AG04449 (cell line): ENCODE measurements around the gene PAX8.

ENCODE experiments used
- CTCF ChIA-PET: fragments of 350-600 bp; formaldehyde crosslinking; extraction: SDS; loops from one replicate; lab custom pipeline; 2021; ENCODE audit warnings: antibody characterized with exemption; lab: Yijun Ruan, JAX
- POLR2A ChIA-PET: fragments of 400-600, 350-600 bp; formaldehyde crosslinking; extraction: SDS; loops from one replicate; lab custom pipeline; 2020; ENCODE audit warnings: antibody characterized with exemption, inconsistent platforms; lab: Yijun Ruan, JAX
- DNase-seq: peaks from one replicate; pipeline ENCODE4 v3.0.0-alpha.2; 2010; ENCODE audit warnings: low read depth, low spot score
- H3K4me3 ChIP-seq: 2 replicates; pipeline ENCODE4 v1.5.1; 2011; ENCODE audit warnings: low read depth, mild to moderate bottlenecking, control low read depth, low read length
- TF ChIP-seq, protein P1 (sequence below): IDR thresholded peaks from one replicate; pipeline ENCODE4 v1.5.1; 2011; ENCODE audit warnings: mild to moderate bottlenecking, moderate library complexity, low read length, control low read depth, inconsistent platforms; ENCODE audit not compliant: insufficient read depth; ENCODE audit errors: missing control alignments

Gene PAX8

DNA sequence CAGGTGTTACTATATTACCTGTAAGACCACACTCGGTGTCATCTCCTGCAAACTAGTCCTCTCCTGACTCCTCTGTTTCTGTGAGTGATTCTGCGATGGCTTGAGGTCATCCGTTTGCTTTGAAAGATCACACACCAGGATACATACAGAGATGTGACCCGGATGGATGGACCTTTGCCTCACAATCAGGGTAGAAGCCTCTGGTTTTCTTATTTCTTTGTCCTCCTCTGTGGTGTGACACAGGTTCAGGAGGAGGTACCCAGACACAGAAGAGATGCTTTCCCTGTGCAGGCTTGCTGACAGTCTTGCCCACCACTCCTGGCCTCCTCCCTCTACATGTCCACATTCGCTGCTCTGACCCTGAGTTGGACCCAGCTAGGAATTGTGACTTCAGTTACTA lies 70.3 kb downstream of the PAX8 start:
- no peak overlapping the region for H3K4me3 ChIP-seq
- TF ChIP-seq, protein P1, sequence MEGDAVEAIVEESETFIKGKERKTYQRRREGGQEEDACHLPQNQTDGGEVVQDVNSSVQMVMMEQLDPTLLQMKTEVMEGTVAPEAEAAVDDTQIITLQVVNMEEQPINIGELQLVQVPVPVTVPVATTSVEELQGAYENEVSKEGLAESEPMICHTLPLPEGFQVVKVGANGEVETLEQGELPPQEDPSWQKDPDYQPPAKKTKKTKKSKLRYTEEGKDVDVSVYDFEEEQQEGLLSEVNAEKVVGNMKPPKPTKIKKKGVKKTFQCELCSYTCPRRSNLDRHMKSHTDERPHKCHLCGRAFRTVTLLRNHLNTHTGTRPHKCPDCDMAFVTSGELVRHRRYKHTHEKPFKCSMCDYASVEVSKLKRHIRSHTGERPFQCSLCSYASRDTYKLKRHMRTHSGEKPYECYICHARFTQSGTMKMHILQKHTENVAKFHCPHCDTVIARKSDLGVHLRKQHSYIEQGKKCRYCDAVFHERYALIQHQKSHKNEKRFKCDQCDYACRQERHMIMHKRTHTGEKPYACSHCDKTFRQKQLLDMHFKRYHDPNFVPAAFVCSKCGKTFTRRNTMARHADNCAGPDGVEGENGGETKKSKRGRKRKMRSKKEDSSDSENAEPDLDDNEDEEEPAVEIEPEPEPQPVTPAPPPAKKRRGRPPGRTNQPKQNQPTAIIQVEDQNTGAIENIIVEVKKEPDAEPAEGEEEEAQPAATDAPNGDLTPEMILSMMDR: no peak
- no peak for DNase-seq
- ChIA-PET CTCF (interaction anchor here (1.3 to 12.2 kb wide), 3 partner anchors 7 to 162 kb away, joined by 3 to 180 read pairs (median 6); no protein-coding TSS in a partner anchor), POLR2A (no interaction called here)

DNA sequence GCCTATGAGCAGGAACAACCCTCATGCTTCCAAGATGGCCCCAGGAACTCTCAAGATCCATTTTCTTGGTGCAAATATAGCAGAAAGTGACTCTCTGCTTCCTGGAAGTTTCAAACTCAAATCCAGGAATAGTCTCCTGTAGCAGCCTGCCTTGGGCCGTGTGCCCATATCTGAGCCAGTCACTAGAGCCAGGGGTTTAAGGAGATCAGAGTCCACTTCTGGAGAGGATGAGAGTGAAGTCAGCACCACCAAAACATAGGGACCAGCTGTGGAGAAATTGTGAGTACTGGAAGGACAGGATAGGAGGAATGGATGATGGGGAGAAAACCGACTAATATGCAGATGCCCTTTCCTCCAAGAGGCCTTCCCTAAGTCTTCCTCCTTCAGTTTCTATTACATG lies 71.7 kb downstream of the PAX8 start:
- CTCF ChIA-PET: interaction anchor here (0.7 to 12.2 kb wide), 9 partner anchors 5 to 183 kb away, joined by 3 to 240 read pairs (median 112); no protein-coding TSS in a partner anchor
- no peak for DNase-seq
- TF ChIP-seq, protein P1: no peak

DNA sequence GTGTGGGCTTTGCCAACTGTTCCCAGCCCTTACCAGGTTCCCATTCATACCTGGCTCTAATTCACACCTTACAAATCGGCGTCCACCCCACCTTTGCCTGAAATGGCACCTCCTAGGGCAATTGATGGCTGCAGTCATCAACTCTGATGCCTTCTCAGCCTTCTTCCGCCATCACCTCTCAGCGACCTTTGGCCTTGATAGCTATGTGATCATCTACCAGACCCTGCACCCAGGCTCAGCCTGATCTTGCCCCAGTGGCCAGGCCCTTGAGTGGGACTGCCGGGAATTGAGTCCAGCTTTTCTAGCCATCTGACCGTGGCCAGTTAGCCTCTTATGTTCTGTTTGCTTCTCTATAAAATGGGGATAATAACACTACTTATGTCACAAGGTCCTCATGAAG lies 72.5 kb downstream of the PAX8 start:
- no peak for DNase-seq
- TF ChIP-seq, protein P1: no peak
- ChIA-PET POLR2A (no interaction called here), CTCF (interaction anchor here (1.0 to 12.2 kb wide), 14 partner anchors 5 to 183 kb away, joined by 3 to 240 read pairs (median 5); no protein-coding TSS in a partner anchor)
- no peak overlapping the region for H3K4me3 ChIP-seq

More for the DNA sequence above, 71.7 kb downstream of the PAX8 start:
- POLR2A ChIA-PET: no interaction called here
- H3K4me3 ChIP-seq: no peak overlapping the region

DNA sequence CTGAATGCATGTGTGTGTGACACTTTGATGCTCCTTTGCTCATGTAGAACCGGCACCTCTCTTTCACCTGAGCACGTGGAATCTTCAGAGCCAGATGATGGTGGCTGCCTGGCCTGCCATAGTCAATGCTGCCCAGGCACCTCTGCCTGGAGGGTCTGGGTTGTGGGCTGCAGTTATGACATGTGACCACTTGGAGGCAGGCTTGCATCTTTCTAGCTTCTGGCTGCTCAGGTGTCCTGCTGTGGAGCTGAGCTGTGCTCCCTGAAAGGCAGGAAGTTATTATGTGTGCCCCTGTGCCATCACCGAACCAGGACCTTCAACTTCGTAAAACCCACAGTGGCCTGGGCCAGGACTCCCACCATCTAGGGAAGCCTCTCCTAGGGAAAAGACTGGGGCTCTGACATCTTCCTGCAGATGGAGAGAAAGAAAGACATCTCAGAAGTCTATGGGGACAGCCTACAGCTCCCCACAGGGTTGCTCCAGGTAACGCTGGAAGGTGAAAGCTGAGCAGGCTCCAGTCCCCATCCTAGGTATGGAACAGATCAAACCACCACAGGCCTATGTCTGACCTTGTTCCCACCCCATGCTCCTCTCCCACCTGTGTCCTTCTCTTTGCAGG lies 74.7 kb downstream of the PAX8 start:
- no peak for DNase-seq
- H3K4me3 ChIP-seq: no peak overlapping the region
- ChIA-PET CTCF (interaction anchor here (0.6 to 11.6 kb wide), 28 partner anchors 8 to 186 kb away, joined by 3 to 240 read pairs (median 6); no protein-coding TSS in a partner anchor), POLR2A (interaction anchor here (1.4 kb wide), 2 partner anchors 31 to 46 kb away, joined by 4 to 5 read pairs; no protein-coding TSS in a partner anchor)
- TF ChIP-seq, protein P1: peak; percentile 89

DNA sequence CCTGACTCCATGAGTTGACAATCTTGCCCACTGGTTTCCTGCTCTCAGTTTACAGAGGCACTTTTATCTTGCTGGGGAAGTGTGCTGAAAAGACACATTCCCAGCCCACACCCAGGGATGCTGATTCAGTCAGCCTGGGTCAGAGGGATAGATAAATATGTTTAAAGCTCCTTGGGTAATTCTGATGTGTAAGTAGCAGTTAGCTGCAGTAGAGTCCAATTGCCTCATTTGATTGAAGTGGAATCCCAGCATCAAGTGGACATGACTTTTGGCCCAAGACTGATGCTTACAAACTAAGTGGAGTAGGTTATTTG lies 75.5 kb downstream of the PAX8 start:
- TF ChIP-seq, protein P1: no peak
- no peak overlapping the region for H3K4me3 ChIP-seq
- POLR2A ChIA-PET: interaction anchor here (1.4 kb wide), 1 partner anchor 32 kb away, joined by 4 read pairs; no protein-coding TSS in a partner anchor
- CTCF ChIA-PET: interaction anchor here (1.5 to 11.6 kb wide), 13 partner anchors 9 to 187 kb away, joined by 3 to 240 read pairs (median 14); no protein-coding TSS in a partner anchor
- no peak for DNase-seq
